NCI-H2196 treated with DMSO at 0.1 percent for 48 hours (cell line): ENCODE results near the gene ZSWIM1.
"Not testable (repeated sequence)": the region's sequence is repeated elsewhere in the genome, so short reads cannot be mapped to it uniquely, and the experiment has no call there.

ENCODE experiments used
- DNase-seq: peaks from one replicate; lab custom pipeline; 2025; ENCODE audit not compliant: unreplicated experiment; lab: John Stamatoyannopoulos, UW

ZSWIM1 gene

GRCh38 chr20:45887346-45887715 lies 6.3 kb downstream of the ZSWIM1 start, which contains the start of gene SPATA25:
Gene SPATA25 (minus strand): TSS chr20:45887622. CDS start chr20:45887590, 32 bp downstream.
- DNase-seq = no peak

DNA sequence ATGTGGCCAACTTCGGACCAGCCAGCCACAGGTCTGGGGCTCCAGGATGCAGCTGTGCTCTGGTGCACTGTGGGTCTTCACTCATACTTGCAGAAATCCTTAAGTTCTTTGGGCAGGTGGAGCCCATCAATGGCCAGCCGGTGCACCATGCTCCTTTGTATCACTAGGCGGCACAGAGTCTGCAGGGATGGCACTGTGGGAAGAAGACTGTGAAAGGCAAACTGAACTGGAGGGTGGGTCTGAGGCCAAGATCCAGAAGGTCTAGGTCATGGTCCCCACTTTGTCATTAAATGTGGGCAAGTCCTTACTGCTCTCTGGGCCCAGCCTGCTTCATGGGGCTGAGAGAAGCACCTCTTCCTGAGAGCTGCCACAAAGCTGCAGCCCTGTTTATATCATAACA lies 7.7 kb downstream of the ZSWIM1 start:
- no peak for DNase-seq

- DNase-seq = peak; percentile 34
These were observed 9.3 kb downstream of the ZSWIM1 start for GRCh38 chr20:45890077-45890984.

DNA sequence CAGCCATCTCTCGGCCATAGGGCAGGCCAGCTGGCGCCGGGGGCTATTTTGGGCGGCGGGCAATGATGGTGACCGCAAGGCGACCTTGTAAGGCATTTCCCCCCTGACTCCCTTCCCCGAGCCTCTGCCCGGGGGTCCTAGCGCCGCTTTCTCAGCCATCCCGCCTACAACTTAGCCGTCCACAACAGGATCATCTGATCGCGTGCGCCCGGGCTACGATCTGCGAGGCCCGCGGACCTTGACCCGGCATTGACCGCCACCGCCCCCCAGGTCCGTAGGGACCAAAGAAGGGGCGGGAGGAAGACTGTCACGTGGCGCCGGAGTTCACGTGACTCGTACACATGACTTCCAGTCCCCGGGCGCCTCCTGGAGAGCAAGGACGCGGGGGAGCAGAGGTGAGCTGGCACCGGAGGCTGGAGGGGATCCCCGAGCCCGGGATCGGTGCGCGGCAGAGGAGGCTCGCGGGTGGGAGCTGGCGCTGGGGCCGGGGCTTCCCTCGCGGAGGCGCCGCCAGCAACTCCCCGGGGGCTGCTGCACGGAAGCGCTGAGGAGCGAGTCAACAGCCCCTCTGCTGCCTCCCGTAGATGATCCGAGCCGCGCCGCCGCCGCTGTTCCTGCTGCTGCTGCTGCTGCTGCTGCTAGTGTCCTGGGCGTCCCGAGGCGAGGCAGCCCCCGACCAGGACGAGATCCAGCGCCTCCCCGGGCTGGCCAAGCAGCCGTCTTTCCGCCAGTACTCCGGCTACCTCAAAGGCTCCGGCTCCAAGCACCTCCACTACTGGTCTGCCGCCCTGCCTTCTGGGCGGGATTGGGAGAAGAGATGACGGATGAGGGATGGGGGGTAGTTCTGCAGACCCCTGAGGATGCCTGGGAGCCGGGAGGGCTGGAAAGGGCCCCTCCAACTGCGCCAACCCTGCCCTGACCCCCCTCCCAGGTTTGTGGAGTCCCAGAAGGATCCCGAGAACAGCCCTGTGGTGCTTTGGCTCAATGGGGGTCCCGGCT lies 10.3 kb downstream of the ZSWIM1 start, which contains the start of the genes CTSA and NEURL2:
TSS of gene CTSA (plus strand) at position 351 of the 999 bp plus-strand sequence. CDS start at position 585, 234 bp downstream.
TSS of gene NEURL2 (minus strand) at position 224 of the 999 bp plus-strand sequence. CDS start at position 7, 217 bp downstream.
- DNase-seq = peak; percentile 48

- DNase-seq = no peak
These were observed 11.2 kb downstream of the ZSWIM1 start for GRCh38 chr20:45892049-45892825.

DNA sequence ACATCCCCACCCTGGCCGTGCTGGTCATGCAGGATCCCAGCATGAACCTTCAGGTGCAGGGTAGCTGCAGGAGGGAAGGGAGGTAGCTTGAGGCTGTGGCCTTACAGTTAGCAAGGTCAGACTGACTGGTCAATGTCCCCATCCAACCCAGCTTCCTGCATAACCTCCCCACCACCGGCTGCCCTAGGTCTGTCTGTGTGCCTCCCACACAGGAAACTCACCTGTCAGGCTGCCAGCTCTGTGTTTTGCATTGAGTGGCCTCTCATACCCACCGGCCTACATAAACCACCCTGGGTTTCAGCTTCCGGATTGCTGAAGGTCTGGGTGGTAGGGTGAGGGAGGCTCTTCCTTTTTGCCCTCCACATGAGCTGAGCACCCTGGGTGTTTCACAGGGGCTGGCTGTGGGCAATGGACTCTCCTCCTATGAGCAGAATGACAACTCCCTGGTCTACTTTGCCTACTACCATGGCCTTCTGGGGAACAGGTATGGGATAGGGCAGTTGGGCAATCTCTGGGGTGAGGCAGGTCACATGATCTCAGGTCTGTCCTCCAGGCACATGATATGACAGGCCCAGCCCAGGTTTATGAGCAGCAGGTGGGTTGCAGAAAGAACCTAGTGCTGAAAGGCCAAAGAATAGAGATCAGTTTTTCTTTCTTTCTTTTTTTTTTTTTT lies 11.9 kb downstream of the ZSWIM1 start:
- DNase-seq = no peak

DNA sequence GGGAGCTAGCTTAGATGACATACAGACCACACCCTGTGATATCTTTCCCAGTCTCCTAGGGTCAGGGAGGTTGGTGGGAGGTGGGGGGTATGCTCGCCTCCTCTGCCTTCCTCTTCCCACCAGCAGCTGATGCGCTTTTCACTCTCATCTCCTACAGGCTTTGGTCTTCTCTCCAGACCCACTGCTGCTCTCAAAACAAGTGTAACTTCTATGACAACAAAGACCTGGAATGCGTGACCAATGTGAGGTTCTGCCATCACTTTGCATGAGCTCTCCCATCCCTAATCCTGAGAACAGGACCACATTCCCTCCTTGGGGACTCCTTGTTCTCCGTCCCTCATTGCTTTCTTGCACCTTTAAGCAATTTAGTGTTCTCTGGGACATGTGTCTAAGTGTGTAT lies 12.8 kb downstream of the ZSWIM1 start:
- DNase-seq = no peak

- no peak for DNase-seq
These were observed 13.8 kb downstream of the ZSWIM1 start for GRCh38 chr20:45894797-45895196.

DNA sequence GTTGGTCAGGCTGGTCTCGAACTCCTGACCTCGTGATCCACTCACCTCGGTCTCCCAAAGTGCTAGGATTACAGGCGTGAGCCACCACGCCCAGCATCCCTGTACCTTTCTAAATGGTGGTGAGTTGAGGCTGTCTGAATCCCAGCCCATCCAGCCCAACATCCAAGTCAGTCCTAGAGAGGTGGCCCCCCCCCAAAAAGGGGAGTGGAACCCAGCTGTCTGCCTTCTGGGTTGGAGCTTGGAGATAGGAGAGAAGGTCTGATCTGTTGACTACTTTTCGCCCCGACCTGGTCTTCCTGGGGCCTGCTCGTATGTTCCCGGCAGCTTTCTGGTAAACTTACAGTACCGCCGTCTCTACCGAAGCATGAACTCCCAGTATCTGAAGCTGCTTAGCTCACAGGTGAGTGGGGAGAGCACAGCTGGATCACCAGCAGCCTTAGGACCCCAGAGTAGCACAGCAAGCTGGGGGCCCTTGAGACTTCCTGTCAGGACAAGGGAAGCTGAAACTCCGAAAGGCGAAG lies 15.7 kb downstream of the ZSWIM1 start:
- DNase-seq = no peak

GRCh38 chr20:45897289-45897688 lies 16.3 kb downstream of the ZSWIM1 start:
- no peak for DNase-seq

DNA sequence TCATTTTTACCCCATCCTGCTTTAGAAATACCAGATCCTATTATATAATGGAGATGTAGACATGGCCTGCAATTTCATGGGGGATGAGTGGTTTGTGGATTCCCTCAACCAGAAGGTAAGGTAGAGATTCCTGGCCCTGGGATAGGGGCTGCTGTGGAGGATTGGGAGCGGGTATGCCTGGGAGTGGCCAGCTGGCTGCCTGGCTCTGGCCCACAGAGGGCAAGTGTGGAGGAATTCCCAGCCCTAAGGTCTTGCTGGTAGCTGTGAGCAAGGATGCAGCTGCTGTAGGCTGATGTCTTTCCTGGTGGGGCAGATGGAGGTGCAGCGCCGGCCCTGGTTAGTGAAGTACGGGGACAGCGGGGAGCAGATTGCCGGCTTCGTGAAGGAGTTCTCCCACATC lies 16.7 kb downstream of the ZSWIM1 start:
- DNase-seq = no peak

DNA sequence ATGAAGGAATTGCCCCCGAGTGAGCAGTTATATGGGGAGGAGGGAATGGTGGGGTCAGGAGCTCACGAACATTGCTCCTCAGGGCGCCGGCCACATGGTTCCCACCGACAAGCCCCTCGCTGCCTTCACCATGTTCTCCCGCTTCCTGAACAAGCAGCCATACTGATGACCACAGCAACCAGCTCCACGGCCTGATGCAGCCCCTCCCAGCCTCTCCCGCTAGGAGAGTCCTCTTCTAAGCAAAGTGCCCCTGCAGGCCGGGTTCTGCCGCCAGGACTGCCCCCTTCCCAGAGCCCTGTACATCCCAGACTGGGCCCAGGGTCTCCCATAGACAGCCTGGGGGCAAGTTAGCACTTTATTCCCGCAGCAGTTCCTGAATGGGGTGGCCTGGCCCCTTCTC lies 17.3 kb downstream of the ZSWIM1 start:
- no peak for DNase-seq

DNA sequence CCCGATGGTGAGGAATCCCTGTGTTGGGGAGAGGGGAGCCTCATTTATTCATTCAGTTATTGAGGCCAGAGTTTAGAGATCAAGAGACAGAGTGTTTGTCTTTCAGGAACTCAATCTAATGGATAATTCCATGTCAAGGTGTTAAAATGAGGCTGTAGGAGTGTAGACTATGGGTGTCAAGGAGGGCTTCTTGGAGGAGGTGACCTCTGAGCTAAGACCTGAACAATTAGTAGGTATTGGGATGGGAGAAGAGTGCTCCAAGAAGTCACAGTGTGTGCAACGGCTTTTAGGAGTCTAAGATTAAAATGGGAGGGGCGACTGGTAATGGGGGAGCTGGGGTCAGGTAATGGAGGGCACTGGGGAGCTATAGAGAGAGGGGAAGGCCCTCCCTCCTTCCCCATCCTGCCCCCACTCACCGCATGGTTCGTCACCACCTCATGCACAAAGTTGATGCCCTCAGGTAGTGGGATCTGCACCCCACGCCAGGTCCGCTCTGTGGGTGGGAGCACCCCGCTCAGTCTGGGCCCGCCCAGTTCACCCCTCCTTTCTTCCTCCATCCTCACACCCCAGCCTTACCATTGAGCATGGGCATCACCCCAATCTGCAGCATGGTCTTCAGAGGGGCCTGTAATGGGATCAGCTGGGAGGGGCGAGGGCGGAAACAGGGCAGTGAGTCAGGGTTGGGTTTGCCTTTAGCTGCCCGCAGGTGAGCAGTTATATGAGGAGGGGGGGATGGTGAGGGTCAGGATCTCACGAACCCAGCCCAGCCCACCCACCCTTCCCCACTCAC lies 18.2 kb downstream of the ZSWIM1 start:
- no peak for DNase-seq

GRCh38 chr20:45901332-45901731 lies 20.3 kb downstream of the ZSWIM1 start:
- not testable (repeated sequence) for DNase-seq

GRCh38 chr20:45902199-45902701 lies 21.2 kb downstream of the ZSWIM1 start:
- DNase-seq = no peak

- no peak for DNase-seq
These were observed 23.8 kb downstream of the ZSWIM1 start for GRCh38 chr20:45904583-45905504.

DNA sequence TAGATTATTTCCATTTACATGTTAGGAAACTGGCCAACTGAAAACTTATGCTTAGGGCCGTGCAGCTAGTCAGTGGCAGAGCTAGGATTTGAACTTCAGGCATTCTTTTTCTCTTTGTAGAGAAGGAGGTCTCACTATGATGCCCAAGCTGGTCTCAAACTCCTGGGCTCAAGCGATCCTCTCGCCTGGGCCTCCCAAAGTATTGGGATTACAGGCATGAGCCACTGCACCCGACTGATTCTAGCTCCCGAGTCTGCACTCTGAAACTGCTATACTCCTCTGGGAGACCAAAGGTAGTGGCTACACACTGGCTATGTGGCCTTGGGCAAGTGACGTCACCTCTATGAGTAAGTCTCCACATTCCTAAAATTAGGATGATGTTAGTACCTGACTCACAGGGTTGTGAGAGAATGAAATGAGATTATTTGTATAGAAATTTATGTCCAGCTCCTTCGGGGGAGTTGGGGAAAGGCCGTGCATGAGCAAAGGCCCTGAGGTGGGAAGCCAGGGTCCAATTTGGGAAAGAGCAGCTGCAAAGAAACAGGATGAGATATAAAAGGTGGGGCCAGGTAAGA lies 24.6 kb downstream of the ZSWIM1 start:
- no peak for DNase-seq
